Stimulated activated CD4-positive, alpha-beta T cell treated with anti-CD3 and anti-CD28 coated beads, Interleukin-15, amount 100 ng/mL, for 24 hours (primary cell): Measurements from ENCODE around the gene CCDC136.

ENCODE experiments used
- DNase-seq: peaks from one replicate; pipeline ENCODE4 v3.0.0-alpha.2; 2020

CCDC136 gene

DNA sequence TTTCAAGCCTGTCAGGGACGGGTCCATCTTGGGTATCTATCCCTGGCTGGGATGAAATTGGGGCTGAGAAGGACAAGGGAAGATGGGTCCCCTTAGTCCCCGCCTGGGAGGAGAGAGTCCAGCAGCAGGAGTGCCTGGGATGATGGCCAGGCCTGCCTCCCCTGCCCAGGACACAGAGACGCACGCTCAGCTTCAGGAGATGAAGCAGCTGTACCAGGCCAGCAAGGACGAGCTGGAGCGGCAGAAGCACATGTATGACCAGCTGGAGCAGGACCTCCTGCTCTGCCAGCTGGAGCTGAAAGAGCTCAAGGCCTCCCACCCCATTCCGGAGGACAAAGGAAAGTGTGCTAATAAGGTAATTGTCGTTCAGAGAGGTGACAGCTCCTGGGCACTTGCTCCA lies 15.4 kb downstream of the CCDC136 start:
- DNase-seq, result no peak

DNA sequence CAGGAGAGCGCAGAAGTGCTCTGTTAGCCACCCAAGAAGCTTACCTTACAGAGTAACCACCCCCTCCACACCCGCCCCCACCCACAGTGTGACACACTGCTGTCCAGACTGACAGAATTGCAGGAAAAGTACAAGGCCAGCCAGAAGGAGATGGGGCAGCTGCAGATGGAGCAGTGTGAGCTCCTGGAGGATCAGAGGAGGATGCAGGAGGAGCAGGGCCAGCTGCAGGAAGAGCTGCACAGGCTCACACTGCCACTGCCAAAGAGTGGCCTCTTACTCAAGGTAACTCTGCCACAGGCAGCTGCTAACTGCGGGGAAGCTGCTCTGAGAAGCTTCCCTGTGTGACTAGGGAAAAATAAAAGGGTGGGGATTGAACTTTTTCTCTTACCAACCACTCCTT lies 17.6 kb downstream of the CCDC136 start:
- DNase-seq, result no peak

DNA sequence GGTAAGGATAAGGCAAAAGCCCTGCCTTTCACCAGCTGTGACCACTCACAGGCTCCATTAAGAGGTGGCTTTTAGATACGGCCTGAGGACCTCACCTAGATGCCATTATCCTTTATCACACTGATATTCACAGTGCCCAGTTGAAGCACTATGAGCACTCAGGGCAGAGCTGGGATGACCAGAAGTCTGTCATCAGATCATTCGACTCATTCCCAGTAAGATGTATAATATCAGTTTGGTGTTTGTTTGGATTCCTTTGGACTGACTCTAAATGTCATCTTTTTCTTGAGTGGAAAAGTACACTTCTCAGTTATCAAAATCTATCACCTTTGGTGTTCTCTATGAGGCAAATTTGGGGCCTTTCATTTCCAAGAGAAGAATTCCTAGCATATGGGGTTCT lies 18.7 kb downstream of the CCDC136 start:
- DNase-seq, result no peak

DNA sequence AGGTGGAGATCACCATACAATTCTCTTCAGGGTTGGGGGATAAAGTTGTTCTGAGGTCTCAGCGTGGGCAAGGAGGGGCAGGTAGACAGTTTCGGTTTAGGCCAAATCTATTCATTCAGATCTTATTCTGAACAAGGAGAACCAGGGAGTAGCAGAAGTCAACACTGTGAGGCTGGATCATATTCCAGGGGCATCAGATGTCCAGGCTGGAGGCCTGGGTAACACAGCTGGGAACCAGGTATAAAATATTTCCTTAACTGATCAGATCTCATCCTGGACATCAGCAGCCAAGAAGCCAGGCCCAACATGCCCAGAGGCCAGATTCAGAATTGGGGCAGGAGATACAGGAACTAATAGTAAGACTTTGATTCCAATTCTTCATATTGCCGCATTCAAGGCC lies 19.2 kb downstream of the CCDC136 start:
- no peak for DNase-seq

DNA sequence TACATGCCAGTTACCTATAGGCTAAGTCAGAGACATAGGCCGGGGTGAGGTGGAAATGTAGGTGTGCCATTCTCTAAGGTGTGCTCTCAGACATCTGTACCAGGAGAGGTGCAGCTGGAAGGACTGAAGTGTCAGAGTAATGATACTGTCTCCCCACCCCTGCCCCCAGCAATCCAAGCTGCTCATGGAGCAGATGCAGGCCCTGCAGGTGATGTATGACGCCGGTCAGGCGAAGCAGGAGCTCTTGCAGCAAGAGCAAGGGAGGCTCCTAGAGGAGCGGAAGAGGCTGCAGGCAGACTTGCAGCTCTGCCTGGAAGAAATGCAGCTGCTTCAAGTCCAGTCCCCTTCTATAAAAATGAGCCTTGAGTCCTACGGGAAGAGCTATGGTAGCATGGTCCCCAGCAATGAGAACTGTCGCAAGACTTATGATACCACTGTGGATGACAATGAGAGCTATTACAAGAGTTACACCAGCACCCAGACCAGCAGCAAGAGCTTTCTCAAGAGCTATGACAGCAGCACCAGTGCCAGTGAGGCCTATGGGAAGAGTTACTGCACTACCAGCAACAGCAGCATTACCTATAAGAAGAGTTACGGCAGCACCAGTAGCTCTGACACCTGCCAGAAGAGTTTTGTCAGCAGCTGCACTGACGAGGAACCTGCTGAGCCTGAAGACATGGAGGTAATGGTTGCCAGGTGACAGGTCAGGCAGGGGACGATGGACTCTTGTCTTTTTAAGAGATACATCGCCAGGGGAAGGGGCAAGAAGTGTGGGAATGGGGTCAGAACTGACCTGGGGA lies 20.1 kb downstream of the CCDC136 start:
- no peak for DNase-seq

DNA sequence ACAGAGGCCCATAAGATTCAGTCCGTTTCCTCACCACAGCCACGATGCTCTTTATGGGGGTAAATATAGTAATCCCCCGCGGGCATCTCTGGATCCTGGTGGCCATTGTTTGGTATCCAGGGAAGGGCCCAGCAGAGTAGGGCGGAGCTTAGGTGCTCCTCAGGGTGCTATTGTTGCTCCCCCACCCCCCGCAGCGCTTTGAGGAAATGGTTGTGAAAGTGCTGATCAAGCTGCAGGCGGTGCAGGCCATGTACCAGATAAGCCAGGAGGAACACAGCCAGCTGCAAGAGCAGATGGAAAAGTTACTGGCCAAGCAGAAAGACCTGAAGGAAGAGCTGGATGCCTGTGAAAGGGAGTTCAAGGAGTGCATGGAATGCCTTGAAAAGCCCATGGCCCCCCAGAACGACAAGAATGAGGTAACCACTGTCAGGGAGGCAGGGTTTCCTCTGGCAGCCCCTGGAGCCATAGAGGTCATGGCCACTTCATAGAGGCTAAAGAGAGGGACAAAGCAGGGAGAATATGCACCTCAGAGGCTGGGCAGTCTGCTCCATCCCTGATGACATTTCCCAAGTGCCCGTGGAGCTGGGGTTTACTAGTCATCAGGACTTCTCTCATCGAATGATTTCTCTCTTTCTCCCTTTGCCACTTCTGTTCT lies 20.9 kb downstream of the CCDC136 start:
- no peak for DNase-seq

DNA sequence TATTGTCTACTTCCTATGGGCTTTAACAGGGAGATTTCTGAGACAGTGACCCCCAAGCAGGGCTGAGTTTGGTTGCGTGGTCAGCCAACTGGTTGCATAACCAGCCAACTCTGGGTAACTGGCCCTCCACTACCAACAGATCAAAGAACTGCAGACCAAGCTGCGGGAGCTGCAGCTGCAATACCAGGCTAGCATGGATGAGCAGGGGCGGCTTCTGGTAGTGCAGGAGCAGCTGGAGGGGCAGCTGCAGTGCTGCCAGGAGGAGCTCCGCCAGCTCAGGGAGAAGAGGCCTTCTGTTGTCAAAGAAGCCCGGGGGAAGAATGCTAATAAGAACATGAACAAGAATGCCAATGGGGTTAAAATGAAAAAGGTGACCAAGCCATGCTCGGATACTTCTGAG lies 22.7 kb downstream of the CCDC136 start:
- DNase-seq, result no peak

DNA sequence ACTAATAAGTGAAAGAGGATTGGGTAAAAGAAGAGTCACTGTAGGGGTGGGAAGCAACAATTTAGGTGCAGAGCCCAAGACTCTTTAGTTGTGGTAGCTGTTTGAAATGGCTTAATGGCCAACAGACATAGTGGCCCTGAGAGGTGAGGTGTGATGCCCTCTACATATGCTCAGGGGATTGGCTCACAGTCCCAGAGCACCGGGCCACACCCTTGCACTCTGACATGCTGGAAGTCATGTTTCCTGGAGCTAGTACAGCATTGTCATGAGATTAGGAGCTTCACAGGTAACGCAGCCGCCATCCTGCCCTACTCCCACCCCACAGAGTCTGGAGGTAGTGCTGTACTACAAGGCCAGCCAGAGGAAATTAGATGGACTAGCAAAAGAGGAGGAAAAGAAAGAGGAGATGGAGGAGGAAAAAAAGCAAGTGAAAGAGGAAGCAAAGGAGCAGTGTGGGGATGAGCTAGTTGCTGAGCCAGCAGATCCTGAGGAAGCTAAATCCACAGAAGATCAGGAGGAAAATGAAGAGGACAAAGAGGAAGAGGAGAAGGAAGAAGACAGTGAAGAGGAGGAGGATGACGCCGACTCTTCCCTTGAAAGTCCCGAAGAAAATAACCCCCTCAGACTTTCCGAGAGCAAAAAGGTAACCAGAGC lies 23.6 kb downstream of the CCDC136 start:
- DNase-seq, result no peak

DNA sequence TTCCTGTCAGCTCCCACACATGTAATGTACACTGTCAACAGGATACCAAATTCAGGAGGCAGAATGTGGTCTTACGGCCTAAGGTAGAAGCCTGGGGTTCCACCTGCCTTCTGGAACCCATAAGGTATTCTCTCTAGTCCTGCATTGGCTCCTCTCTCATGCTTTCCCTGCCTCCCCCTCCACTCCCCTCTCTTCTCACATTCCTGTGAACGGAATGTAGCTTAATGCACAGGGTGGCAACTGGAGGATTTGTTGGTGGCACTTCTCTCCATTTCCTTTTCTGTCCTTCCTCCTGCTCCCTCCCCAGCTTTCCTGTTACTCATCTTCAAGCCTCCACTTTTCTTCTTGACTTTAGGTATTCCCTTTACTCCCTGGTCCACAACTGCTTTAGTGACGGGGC lies 26.9 kb downstream of the CCDC136 start:
- no peak for DNase-seq

DNA sequence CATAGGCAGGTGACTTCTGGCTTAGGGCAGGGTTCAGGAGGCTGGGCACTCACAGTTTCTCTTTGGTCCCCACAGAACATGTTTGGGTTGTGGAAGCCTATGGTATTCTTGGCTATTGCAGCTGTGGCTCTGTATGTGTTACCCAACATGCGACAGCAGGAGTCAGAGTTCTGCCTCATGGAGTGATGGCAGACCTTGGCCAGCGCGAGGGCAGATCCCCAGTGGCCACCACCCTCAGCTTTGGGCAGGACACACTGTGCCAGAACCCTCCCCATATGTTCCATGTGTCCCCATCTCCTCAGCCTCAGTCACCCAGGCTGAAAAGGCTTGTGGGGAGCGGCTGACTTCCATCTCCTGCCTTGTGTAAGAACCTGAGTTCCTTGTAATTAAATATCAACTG lies 30.0 kb downstream of the CCDC136 start:
- no peak for DNase-seq

DNA sequence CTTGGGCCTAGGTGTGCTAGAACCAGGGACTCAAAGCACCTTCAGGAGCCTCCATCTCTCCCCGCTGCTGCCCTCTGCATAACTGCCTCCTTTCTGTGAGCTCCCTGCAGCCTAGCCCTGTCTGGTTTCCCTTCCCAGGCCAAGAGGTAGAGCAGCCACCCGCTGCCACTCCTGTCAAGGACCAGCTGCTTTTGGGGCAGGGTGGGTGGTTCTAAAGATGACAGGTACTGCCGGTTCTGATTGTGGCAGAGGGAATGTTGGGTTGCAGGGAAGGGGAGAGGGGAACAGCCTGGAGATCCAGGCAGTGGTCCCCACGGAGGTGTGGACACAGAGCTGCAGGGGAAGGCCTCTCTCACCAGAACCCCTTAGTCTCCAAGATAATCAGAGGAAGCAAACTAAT lies 34.7 kb downstream of the CCDC136 start:
- no peak for DNase-seq

DNA sequence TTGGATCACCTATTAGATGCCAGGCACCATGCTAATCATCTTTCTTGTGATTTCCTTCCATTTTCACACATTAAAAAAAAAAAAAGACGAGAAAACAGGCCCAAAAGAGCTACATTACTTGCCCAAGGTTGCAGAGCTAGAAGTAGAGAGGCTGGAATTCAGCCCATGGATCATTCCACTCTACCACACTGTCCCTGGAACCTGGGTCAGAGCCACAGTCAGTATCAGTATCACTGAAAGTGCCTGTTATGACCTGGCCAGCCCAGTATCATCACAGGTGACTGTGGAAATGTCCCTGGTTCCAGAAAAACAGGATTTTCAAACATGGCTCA lies 35.1 kb downstream of the CCDC136 start:
- DNase-seq, result no peak

DNA sequence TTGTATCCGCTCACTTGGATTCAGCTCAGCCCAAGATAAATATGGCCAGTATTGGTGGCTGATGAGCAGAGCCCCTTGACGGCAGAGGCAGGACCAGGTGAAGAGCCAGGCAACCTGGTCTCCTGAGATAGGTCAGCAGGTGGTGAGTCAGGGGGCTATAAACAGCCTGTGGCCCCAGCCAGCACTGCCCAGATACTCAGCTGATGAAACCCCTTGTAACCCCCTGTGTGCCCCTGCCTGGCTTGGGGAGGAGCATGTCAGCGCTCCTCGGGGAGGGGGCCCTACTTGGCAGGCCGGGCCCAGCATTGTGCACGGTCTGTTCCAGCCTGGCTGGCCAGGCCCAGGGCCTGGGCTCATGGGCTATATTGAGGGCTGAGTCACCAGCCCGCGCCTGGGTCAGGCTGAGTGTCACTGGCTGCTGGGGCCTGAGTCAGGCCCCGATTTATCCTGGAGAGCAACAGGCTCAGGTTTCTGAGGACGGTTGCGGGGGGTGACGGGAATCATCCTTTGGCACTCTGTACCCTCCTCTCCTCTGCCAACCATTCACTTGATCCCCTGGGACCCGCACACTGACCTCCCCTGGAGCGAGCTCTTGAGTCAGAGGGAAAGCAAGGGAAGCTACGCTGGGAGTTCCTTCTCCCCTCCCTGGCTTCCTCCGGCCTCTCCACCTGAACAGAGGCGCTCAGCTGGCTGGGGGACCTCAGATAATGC lies 35.6 kb downstream of the CCDC136 start:
- DNase-seq, result no peak

DNA sequence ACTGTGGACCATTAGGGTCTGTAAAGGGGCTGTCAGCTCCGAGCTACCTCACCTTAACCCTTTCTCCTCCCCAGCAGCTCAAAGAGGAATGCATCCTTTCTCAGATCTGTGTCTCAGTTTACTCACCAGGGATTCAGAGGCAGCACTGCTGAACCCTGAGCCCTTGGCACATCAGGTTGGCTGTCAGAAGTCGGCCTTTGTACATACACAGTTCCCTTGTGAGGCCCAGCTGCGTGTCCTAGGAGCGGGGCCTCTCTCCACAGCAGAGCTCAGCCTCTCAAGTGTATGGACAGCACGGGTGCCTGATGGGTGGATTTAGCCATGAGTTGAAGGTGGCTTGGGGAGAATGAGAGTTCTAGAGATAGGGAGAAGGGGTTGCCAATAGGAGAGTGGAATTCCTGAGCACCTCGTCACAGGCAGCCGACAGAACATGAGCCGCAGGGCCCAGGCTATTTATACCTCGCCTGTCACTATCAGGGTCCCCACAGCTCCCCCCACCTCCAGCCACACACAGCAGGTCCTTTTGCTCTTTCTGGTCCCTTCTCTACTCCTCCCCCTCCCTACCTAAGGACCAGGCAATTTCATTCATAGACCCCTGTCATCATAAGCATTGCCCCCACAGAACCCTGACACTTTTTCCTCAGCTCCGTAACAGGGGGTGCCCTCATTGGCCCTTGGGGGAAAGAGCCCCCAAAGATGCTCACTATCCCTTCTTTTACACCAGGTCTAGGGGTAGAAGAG lies 36.4 kb downstream of the CCDC136 start:
- DNase-seq, result no peak

DNA sequence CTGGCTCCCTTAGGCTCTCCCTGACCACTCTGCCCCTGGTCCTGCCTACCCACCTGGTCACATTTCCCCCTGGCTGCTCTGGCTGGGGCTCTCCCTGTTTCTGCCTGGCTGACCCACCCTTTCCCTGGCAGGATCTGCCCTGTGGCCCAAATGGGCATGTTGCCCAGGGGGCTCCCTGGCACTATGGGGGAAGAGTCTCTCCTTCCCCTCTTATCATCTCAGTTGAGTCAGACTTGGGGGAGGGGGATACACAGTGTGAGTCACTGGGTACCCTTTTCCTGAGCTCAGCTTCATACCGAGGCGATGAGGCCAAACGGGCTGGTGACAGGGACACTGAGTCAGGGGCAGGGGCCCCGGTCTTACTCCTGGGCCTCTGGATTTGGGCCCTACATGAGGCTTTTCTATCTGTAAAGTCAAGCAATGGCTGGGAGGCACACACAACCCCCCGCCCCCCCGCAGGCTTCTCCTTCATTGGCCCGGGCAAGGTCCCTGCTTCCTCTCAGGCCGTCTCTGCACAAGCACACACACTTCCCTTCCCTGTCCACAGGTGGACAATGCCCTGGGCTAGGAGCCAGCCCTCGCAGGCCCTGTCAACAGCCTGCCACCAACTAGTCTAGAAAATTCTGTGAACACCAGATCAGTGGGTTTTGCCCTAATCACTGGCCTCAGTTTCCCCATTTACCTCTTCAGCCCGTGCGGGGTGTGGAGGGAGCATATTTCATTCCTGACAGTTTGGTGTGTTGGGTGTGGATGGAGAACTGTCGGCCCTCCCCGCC lies 37.8 kb downstream of the CCDC136 start:
- no peak for DNase-seq

DNA sequence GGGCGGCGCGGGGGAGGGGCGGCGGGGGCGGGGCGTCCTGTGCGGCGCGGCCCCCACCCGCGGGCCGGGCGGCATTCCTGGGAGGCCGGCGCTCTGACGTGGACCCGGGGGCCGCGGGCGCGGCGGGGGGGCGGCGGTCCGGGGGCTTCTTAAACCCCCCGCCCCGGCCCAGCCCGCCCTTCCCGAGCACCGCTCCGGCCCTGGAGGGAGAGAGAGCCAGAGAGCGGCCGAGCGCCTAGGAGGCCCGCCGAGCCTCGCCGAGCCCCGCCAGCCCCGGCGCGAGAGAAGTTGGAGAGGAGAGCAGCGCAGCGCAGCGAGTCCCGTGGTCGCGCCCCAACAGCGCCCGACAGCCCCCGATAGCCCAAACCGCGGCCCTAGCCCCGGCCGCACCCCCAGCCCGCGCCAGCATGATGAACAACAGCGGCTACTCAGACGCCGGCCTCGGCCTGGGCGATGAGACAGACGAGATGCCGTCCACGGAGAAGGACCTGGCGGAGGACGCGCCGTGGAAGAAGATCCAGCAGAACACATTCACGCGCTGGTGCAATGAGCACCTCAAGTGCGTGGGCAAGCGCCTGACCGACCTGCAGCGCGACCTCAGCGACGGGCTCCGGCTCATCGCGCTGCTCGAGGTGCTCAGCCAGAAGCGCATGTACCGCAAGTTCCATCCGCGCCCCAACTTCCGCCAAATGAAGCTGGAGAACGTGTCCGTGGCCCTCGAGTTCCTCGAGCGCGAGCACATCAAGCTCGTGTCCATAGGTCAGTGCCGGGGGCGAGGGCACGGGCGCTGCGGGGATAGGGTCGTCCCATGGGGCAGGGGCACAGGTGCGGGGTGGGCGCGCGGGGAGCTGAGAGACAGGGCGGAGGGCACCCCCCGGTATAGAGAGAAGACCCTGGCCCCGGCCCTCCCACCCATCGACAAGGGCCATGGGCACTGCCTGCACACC lies 38.7 kb downstream of the CCDC136 start, which contains the start of gene FLNC:
Gene FLNC, plus strand, starts transcription at position 176 of the 947 bp plus-strand sequence. Its CDS starts 232 bp downstream, at position 408.
- peak; percentile 56 for DNase-seq

DNA sequence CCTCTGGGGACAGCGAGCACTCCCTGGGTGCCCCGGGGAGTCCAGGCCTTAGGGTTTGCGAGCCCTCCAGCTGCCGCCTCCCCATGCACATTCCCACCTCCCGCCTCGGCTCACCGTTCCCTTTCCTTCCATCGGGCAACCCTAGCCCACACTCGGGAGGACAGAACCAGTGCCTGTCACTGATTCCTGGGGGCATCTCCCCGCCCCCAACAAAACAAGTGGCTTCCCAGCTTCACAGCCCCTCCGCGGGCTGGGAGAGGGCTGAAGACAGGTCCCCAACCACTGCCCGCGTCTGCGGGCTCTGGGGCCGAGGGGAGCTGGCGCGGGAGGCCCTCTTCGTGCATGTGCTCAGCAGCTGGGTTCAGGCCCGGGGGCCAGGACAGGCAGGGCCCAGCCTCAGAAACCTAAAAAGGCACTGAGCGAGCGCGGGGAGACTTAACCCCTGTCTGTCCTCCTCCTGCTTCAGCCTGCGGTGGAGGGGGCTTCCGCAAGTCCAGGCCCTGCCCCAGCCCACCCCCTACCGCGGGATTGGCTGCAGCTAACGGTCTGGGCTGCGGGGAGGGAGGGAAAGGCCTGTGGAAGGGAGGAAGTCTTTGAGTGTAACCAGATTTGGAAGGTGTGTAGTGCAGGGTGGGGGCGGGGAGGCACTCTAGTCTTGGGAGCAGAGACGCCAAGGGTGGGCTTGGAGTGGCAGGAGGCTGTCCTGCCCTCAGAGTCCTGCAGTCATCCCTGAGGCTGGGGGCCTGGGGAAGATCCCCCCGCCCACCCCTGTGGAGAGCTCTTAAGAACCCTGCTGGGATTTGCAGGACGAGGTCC lies 39.6 kb downstream of the CCDC136 start:
- peak; percentile 26 for DNase-seq

DNA sequence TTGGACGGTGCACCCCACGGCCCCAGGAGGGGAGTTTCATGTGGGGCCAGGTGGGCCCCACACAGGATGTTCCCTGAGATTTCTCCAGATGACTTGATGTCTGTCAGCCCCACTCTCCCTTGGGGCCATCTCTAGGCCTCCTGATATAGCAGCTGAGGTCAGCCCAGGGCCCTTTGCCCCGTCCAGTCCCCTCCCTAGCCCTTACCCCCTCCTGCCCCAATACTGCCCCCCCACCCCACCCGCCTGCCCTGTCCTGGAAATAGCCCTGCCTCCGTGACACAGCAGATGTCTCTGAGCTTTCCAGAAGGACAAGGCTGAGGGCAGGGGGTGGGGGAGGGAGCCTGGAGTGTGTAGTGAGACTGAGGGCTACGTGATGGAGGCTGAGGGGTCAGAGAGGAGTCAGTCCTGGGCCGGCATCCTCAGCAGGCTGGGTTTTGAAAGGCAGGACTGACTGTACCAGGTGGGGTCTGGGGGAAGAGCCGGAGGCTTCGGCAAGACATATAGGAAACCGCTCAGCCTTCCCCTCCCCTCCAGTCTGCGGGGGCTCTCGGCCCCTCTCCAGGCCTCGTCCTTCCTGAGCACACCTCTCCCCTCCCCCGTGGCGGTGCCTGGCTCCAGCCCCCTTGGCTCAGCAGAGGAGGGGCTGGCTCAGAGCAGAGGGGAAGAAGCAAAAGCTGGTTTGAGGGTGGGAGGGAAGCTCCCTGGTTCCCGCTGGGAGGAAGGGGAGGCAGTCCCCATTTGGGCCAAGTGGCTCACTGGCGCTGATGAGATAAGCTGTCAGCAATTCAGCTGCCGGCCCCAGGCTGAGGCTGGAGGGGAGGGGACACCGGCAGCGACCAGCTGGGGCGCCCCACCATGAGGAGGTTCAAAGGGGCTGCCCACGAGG lies 40.5 kb downstream of the CCDC136 start:
- DNase-seq, result no peak

DNA sequence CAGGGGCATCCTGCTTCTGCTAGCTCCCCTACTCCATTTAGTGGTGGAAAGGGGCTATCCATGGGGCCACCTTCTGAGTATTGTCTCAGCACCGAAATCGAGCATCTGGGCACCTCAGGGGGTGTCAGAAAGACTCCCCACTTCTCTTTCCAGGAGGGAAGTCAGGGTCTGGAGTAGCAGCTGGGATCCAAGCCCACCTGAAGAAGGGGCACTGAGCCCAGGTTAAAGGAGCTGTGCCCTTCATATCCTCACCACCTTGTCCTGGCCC lies 41.0 kb downstream of the CCDC136 start:
- no peak for DNase-seq
